ENCODE data around the gene WDTC1. TPM values are rescaled to one million over a fixed set of nuclear protein-coding genes. Genes with fewer than 3 reads are reported as not detected.

WDTC1 gene
- total and polyA plus RNA-seq, 9 donors, result 20.2 to 43.9 (median 29.2) TPM

DNA sequence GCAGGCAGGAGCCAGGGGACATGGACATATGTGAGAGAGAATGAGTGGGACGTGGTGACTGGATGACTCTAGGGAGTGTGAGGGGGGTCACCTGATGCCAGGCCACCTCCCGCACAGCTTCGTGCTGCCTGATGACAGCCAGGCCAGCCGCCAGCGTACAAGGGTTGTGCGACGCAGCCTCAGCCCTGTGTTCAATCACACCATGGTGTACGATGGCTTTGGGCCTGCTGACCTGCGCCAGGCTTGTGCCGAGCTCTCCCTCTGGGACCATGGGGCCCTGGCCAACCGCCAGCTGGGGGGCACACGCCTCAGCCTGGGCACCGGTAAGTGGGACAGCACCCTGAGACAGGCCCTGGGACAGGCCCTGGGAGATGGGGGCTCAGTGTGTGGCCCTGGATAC is 118.7 kb downstream of the WDTC1 start:
- no peak for DNase-seq
- 88 to 95% (median 91%) methylated on average over 13 of the region's 13 CpGs for WGBS, 3 donors
- H3K9me3 ChIP-seq, result no peaks in the 10 kb centered on the region
- no peak overlapping the region for H3K27ac ChIP-seq
- no peaks in the 10 kb centered on the region for H3K36me3 ChIP-seq
- TF ChIP-seq EP300 (IDR thresholded peaks at IDR 0.05), result no peak
- TF ChIP-seq, protein P1, sequence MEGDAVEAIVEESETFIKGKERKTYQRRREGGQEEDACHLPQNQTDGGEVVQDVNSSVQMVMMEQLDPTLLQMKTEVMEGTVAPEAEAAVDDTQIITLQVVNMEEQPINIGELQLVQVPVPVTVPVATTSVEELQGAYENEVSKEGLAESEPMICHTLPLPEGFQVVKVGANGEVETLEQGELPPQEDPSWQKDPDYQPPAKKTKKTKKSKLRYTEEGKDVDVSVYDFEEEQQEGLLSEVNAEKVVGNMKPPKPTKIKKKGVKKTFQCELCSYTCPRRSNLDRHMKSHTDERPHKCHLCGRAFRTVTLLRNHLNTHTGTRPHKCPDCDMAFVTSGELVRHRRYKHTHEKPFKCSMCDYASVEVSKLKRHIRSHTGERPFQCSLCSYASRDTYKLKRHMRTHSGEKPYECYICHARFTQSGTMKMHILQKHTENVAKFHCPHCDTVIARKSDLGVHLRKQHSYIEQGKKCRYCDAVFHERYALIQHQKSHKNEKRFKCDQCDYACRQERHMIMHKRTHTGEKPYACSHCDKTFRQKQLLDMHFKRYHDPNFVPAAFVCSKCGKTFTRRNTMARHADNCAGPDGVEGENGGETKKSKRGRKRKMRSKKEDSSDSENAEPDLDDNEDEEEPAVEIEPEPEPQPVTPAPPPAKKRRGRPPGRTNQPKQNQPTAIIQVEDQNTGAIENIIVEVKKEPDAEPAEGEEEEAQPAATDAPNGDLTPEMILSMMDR (IDR thresholded peaks at IDR 0.05), result no peak
- no peak for TF ChIP-seq POLR2A (IDR thresholded peaks at IDR 0.05)
- H3K27me3 ChIP-seq, result no peaks in the 10 kb centered on the region
- H3K4me1 ChIP-seq (ENCODE audit: insufficient read depth), result peaks cover 10% of the 10 kb centered on the region
- no peak overlapping the region for H3K4me3 ChIP-seq
- intact Hi-C loops (cut with DNase I), result loop anchor here in 1 of 4 donors (10.0 kb wide), 1 partner anchor 48 kb away; no protein-coding TSS in a partner anchor

DNA sequence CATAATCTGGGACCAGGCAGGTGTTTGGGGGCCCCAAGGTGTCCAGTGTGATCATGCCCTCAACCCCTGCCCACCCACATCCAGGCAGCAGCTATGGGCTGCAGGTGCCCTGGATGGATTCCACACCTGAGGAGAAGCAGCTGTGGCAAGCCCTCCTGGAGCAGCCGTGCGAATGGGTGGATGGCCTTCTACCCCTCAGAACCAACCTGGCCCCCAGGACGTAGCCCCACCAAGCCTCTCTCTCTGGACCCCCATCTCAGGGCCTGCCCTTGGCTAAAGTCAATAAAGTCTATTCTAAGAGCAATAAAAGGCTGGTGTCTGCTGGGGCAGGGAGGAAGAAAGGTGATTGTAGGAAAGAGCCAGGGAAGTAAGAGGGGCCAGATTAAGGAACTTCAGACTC is 119.2 kb downstream of the WDTC1 start:
- no peak overlapping the region for H3K27ac ChIP-seq
- TF ChIP-seq EP300 (IDR thresholded peaks at IDR 0.05) (no peak), POLR2A (IDR thresholded peaks at IDR 0.05) (no peak)
- TF ChIP-seq, protein P1 (IDR thresholded peaks at IDR 0.05), result no peak
- H3K9me3 ChIP-seq, result no peaks in the 10 kb centered on the region
- no peaks in the 10 kb centered on the region for H3K36me3 ChIP-seq
- intact Hi-C loops (cut with DNase I), result loop anchor here in 1 of 4 donors (10.0 kb wide), 1 partner anchor 49 kb away; no protein-coding TSS in a partner anchor
- WGBS, 3 donors, result 86 to 93% (median 88%) methylated on average over 3 of the region's 3 CpGs
- no peak overlapping the region for H3K4me3 ChIP-seq
- DNase-seq, result no peak
- peaks cover 10% of the 10 kb centered on the region for H3K4me1 ChIP-seq (ENCODE audit: insufficient read depth)
- H3K27me3 ChIP-seq, result no peaks in the 10 kb centered on the region

DNA sequence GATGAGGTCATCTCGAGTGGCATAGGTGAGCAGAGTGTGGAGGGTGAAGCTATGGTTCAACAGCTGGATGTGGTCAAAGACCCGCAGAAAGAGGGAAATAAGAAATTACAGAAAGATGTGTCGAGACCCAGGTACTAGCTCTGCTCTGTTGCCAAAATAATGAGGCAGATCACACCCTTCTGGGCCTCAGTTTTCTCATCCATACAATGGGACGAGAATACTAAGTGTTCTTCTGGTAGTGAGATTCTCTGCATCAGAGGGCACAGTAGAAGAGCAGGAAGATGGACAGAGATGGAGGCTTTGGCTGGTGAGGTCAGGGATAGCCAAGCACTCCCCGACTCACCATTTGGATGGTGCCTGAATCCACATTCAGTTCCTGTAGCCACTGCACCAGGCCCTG is 121.3 kb downstream of the WDTC1 start:
- no peaks in the 10 kb centered on the region for H3K9me3 ChIP-seq

DNA sequence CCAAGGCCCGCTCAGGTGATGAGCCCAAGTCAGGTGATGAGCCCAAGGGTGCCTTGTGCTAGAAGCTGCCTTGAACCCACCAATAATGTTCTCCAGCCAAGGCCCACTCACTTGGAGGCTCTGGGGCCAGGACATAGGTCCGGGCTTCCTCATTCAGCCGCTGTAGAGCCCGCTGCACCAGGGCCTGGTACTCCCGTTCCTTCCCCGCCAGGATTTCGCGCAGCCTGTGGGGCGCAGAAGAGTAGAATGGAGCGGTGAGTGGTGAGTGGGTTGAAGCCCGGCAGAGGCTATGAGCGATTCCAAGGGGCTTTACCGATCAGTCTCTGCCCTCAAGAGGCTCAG is 121.8 kb downstream of the WDTC1 start:
- Histone ChIP-seq H3K4me1 (ENCODE audit: insufficient read depth) (peaks cover 3% of the 10 kb centered on the region), H3K4me3 (no peak overlapping the region), H3K9me3 (no peaks in the 10 kb centered on the region), H3K27ac (no peak overlapping the region), H3K36me3 (no peaks in the 10 kb centered on the region), H3K27me3 (no peaks in the 10 kb centered on the region)
- no peak for DNase-seq
- intact Hi-C loops (cut with DNase I), result loop anchor here (5.0 to 10.0 kb wide), 4 partner anchors 34 to 51 kb away; partner anchors contain the start of genes GPR3 (in 2 of the 4) and TMEM222 (in 1 of the 4)
- WGBS, 3 donors, result 91 to 92% (median 92%) methylated on average over 13 of the region's 13 CpGs
- TF ChIP-seq EP300 (IDR thresholded peaks at IDR 0.05), result no peak
- TF ChIP-seq, protein P1 (IDR thresholded peaks at IDR 0.05), result no peak
- TF ChIP-seq POLR2A (IDR thresholded peaks at IDR 0.05), result no peak

More for the DNA sequence above, 121.3 kb downstream of the WDTC1 start:
- Histone ChIP-seq H3K4me3 (no peak overlapping the region), H3K4me1 (ENCODE audit: insufficient read depth) (peaks cover 3% of the 10 kb centered on the region), H3K27me3 (no peaks in the 10 kb centered on the region), H3K27ac (no peak overlapping the region), H3K36me3 (no peaks in the 10 kb centered on the region)
- DNase-seq, result no peak
- WGBS, 3 donors, result 93 to 95% (median 93%) methylated on average over 5 of the region's 5 CpGs
- no peak for TF ChIP-seq EP300 (IDR thresholded peaks at IDR 0.05)
- no peak for TF ChIP-seq POLR2A (IDR thresholded peaks at IDR 0.05)
- TF ChIP-seq, protein P1 (IDR thresholded peaks at IDR 0.05), result no peak
- intact Hi-C loops (cut with DNase I), result loop anchor here (5.0 to 10.0 kb wide), 4 partner anchors 33 to 51 kb away; partner anchors contain the start of genes GPR3 (in 2 of the 4) and TMEM222 (in 1 of the 4)

Measured in ovary (tissue), 9 donors.